Activated CD4-positive, alpha-beta memory T cell treated with anti-CD3 and anti-CD28 coated beads, Interleukin-2, amount 10 ng/mL, durations not matched to agents 7 days and 5 days (primary cell): Measurements from ENCODE around the gene UGCG. TPM values are rescaled to one million over a fixed set of nuclear protein-coding genes. Genes with fewer than 3 reads are reported as not detected.
"Not testable (repeated sequence)": the region's sequence is repeated elsewhere in the genome, so short reads cannot be mapped to it uniquely, and the experiment has no call there.

Source experiments
- CTCF ChIA-PET: fragments of 350-600 bp; sonication (Branson Sonifier 250); formaldehyde crosslinking; loops from one replicate; lab custom pipeline; 2021; ENCODE audit warnings: antibody characterized with exemption, inconsistent platforms; lab: Charles Lee
- POLR2A ChIA-PET: fragments of 350-600 bp; sonication (Branson Sonifier 250); formaldehyde crosslinking; loops from one replicate; lab custom pipeline; 2021; ENCODE audit warnings: antibody characterized with exemption; lab: Charles Lee
- DNase-seq: peaks from one replicate; pipeline ENCODE4 v3.0.0-alpha.2; 2020
- H3K27ac Mint-ChIP-seq: one replicate; pipeline ENCODE4 v1.8.0; 2021; ENCODE audit warnings: mild to moderate bottlenecking, mixed read lengths
- H3K27me3 Mint-ChIP-seq: one replicate; pipeline ENCODE4 v1.8.0; 2021; ENCODE audit warnings: mixed read lengths
- H3K36me3 Mint-ChIP-seq: one replicate; pipeline ENCODE4 v1.8.0; 2021; ENCODE audit warnings: low read depth, mixed read lengths
- H3K4me1 Mint-ChIP-seq: one replicate; pipeline ENCODE4 v1.8.0; 2021; ENCODE audit warnings: mixed read lengths
- H3K4me3 Mint-ChIP-seq: one replicate; pipeline ENCODE4 v1.8.0; 2021; ENCODE audit warnings: mild to moderate bottlenecking, mixed read lengths
- H3K9me3 Mint-ChIP-seq: one replicate; pipeline ENCODE4 v1.8.0; 2021; ENCODE audit warnings: mixed read lengths
- total RNA-seq, 2 experiments: library from RNA; stranded (reverse); gene quantifications; one replicate each; pipeline ENCODE4 v1.2.3, GENCODE V29; 2021

Gene UGCG
- total RNA-seq, 2 experiments from 2014 or later, result 20.9 to 21.4 TPM

DNA sequence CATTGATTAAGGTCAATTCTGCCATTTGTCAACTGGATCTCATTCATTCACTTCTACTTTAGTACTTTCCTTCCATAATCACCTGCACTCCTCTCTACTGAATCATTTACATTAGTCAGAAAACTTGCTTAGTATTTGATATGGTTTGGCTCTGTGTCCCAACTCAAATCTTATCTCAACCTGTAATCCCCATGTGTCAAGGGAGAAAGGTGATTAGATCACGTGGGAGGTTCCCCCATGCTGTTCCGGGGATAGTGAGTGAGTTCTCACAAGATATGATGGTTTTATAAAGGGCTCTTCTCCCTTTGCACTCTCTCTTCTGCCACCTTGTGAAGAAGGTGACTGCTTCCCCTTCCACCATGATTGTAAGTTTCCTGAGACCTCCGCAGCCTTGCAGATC lies 23.7 kb upstream of the UGCG start:
- Mint-ChIP-seq H3K36me3 (no peaks in the 10 kb centered on the region), H3K27me3 (peaks cover 18% of the 10 kb centered on the region), H3K4me3 (no peak overlapping the region), H3K9me3 (peaks cover 2% of the 10 kb centered on the region), H3K4me1 (peaks cover 7% of the 10 kb centered on the region), H3K27ac (no peak overlapping the region)
- no peak for DNase-seq
- CTCF ChIA-PET, result no interaction called here
- POLR2A ChIA-PET, result no interaction called here

DNA sequence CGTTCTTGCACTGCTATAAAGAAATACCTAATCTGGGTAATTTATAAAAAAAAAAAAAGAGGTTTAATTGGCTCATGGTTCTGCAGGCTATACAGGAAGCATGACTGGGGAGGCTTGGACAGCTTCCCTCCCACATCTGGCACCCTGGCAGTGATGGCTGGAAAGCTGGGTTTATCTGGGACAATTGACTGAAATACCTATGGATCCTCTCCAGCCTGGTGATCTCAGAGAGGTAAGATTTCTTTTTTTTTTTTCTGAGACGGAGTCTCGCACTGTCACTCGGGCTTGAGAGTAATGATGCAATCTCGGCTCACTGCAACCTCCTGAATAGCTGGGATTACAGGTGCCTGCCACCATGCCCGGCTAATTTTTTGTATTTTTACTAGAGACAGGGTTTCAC lies 22.7 kb upstream of the UGCG start:
- ChIA-PET CTCF (no interaction called here), POLR2A (no interaction called here)
- Mint-ChIP-seq H3K36me3 (no peaks in the 10 kb centered on the region), H3K27ac (no peak overlapping the region), H3K4me3 (no peak overlapping the region), H3K9me3 (no peaks in the 10 kb centered on the region), H3K27me3 (peaks cover 14% of the 10 kb centered on the region), H3K4me1 (peaks cover 7% of the 10 kb centered on the region)
- no peak for DNase-seq

DNA sequence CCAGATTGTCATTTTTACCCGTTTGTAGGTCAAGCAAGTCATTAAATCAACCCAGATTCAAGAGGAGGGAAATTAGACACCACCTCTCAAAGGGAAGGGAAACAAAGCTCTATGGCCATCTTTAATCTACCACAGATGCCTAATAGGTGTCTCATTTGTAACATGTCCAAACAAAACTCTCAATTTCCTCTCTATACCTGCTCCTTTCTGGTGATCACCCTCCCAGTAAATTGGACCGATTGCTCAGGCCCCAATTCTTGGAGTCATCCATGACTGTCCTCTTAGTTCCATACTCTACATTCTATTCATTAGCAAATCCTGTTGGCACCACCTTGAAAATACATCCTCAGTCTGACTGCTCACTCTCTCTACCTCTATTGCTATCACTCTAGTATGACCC lies 22.1 kb upstream of the UGCG start:
- Mint-ChIP-seq H3K36me3 (no peaks in the 10 kb centered on the region), H3K27ac (no peak overlapping the region), H3K4me1 (peaks cover 7% of the 10 kb centered on the region), H3K9me3 (no peaks in the 10 kb centered on the region), H3K27me3 (peaks cover 14% of the 10 kb centered on the region), H3K4me3 (no peak overlapping the region)
- DNase-seq, result no peak
- ChIA-PET CTCF (no interaction called here), POLR2A (no interaction called here)

DNA sequence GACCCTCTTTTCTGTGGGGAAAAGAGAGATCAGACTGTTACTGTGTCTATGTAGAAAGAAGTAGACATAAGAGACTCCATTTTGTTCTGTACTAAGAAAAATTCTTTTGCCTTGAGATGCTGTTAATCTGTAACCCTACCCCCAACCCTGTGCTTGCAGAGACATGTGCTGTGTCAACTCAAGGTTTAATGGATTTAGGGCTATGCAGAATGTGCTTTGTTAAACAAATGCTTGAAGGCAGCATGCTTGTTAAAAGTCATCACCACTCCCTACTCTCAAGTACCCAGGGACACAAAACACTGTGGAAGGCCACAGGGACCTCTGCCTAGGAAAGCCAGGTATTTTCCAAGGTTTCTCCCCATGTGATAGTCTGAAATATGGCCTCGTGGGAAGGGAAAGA lies 21.3 kb upstream of the UGCG start:
- H3K36me3 Mint-ChIP-seq, DNase-seq, H3K4me1 Mint-ChIP-seq, H3K9me3 Mint-ChIP-seq, H3K4me3 Mint-ChIP-seq, POLR2A ChIA-PET, H3K27ac Mint-ChIP-seq, CTCF ChIA-PET: not testable (repeated sequence)
- peaks cover 12% of the 10 kb centered on the region for H3K27me3 Mint-ChIP-seq

DNA sequence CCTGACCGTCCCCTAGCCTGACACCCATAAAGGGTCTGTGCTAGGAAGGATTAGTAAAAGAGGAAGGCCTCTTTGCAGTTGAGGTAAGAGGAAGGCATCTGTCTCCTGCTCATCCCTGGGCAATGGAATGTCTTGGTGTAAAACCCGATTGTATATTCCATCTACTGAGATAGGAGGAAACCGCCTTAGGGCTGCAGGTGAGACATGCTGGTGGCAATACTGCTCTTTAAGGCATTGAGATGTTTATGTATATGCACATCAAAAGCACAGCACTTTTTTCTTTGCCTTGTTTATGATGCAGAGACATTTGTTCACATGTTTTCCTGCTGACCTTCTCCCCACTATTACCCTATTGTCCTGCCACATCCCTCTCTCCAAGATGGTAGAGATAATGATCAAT lies 20.9 kb upstream of the UGCG start:
- H3K4me3 Mint-ChIP-seq, H3K4me1 Mint-ChIP-seq, CTCF ChIA-PET, POLR2A ChIA-PET, DNase-seq, H3K27ac Mint-ChIP-seq, H3K9me3 Mint-ChIP-seq, H3K36me3 Mint-ChIP-seq: not testable (repeated sequence)
- H3K27me3 Mint-ChIP-seq, result peaks cover 12% of the 10 kb centered on the region

DNA sequence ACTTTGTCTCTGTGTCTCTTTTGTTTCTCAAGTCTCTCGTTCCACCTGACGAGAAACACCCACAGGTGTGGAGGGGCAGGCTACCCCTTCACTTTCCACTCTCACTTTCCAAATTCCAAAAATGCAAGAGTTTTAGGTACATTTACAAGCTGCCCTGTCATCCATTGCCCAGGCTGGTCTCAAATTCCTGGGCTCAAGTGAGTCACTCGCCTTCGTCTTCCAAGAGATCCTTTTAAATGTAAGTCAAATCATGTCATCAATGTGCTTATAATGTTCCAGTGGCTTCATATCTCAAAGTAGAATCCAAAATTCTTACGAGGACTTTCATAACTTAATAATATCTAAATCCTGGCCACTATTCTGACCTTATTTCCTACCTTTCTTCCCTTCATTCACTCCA lies 20.4 kb upstream of the UGCG start:
- no peak overlapping the region for H3K4me3 Mint-ChIP-seq
- peaks cover under 1% of the 10 kb centered on the region for H3K4me1 Mint-ChIP-seq
- CTCF ChIA-PET, result interaction anchor here (1.4 kb wide), 1 partner anchor 16 kb away, joined by 3 read pairs; no protein-coding TSS in a partner anchor

DNA sequence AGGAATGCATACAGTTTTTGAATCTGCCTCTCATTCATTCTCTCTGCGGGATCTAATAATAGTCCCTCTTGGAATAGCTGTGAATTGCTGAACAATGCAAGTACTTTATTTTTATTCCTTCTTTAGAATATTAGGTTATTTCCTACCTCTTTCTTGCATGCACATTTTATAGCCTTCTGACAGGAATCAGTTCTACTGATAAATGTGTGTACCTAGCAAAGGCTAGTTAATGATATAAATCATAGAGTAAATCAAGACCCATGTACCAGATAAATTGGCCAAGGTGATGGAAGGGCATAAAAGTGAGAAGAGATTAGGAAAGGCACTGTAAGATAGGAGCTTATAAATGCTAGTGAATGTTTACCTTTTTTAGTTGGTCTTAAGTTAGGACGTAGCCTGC lies 19.2 kb upstream of the UGCG start:
- Mint-ChIP-seq H3K4me1 (no peaks in the 10 kb centered on the region), H3K4me3 (no peak overlapping the region), H3K36me3 (no peaks in the 10 kb centered on the region), H3K27me3 (peaks cover 12% of the 10 kb centered on the region), H3K9me3 (no peaks in the 10 kb centered on the region), H3K27ac (no peak overlapping the region)
- ChIA-PET POLR2A (no interaction called here), CTCF (interaction anchor here (1.4 kb wide), 1 partner anchor 14 kb away, joined by 3 read pairs; no protein-coding TSS in a partner anchor)
- no peak for DNase-seq

More for the DNA sequence above, 20.4 kb upstream of the UGCG start:
- no peak overlapping the region for H3K27ac Mint-ChIP-seq
- peaks cover 12% of the 10 kb centered on the region for H3K27me3 Mint-ChIP-seq
- H3K36me3 Mint-ChIP-seq, result no peaks in the 10 kb centered on the region
- no peak for DNase-seq
- POLR2A ChIA-PET, result no interaction called here
- H3K9me3 Mint-ChIP-seq, result no peaks in the 10 kb centered on the region

DNA sequence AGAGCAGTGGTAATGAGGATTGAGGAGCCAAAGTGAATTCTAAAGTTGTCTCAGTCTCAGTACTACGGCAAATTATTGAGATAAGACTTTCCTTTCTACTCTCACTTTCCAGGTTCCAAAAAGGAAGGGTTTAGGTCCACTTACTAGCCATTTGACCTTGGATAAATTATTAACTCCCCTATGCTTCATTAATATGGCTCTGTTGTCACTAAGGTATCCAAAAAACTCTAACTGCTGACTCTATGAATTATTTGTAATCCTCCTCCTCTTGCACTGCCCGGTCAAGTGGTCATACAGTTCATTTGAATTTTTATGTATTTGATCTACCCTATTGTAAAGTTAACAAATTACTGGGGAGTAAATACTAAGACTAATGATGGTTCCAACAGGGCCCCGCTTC lies 17.7 kb upstream of the UGCG start:
- CTCF ChIA-PET, result no interaction called here
- no peaks in the 10 kb centered on the region for H3K4me1 Mint-ChIP-seq
- H3K27ac Mint-ChIP-seq, result no peak overlapping the region
- H3K36me3 Mint-ChIP-seq, result no peaks in the 10 kb centered on the region
- peaks cover 11% of the 10 kb centered on the region for H3K27me3 Mint-ChIP-seq
- no peak for DNase-seq
- H3K9me3 Mint-ChIP-seq, result peaks cover 4% of the 10 kb centered on the region
- POLR2A ChIA-PET, result interaction anchor here (1.3 kb wide), 1 partner anchor 17 kb away, joined by 4 read pairs; the partner anchor contains the start of gene UGCG
- no peak overlapping the region for H3K4me3 Mint-ChIP-seq

DNA sequence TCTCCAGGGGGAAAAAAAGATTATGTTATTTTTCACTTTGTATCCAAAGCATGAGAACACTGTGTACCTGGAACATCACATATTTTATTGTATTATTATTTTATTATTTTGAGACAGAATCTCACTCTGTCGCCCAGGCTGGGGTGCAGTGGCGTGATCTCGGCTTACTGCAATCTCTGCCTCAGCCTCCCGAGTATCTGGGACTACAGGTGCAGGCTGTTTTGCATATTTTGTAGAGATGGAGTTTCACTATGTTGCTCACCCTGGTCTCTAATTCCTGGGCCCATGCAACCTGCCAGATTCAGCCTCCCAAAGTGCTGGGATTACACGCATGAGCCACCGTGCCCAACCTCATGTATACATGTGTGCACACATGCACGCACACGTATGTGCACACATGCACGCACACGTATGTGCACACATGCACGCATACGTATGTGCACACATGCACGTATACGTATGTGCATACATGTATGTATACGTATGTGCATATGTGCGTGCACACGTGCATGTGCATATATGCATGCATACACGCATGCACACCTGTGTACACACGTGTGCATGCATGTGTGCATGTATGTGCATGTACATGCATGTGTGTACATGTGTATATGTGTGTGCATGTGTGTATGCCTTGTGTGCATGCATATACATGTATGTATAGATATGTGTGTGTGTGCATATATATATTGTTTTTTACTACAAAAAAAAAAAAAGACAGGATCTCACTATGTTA lies 9.5 kb upstream of the UGCG start:
- peaks cover 7% of the 10 kb centered on the region for H3K27me3 Mint-ChIP-seq
- no peaks in the 10 kb centered on the region for H3K36me3 Mint-ChIP-seq
- ChIA-PET CTCF (interaction anchor here (1.3 kb wide), 1 partner anchor 187 kb away, joined by 3 read pairs; no protein-coding TSS in a partner anchor), POLR2A (no interaction called here)
- H3K27ac Mint-ChIP-seq, result no peak overlapping the region
- H3K4me3 Mint-ChIP-seq, result no peak overlapping the region
- DNase-seq, result no peak
- peaks cover 4% of the 10 kb centered on the region for H3K9me3 Mint-ChIP-seq
- H3K4me1 Mint-ChIP-seq, result peaks cover 8% of the 10 kb centered on the region

DNA sequence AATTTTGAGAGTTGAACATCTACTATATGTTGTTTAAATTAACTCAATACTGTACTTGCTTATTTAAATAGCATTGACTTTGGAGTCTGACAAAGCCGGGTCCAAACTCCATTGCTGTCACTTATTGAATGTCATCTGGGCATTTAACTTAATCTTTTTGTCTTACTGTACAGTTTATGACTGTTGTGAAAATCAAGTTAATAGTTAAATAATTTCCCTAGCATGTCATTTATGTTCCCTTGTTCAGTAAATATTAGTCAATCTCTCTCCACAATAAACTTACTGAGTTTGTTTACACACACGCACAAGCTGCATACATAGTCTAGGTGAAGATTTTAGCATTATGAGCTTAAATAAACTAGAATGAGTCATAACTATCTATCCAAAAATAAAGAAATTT lies 6.3 kb upstream of the UGCG start:
- Mint-ChIP-seq H3K4me1 (peaks cover 13% of the 10 kb centered on the region), H3K36me3 (no peaks in the 10 kb centered on the region), H3K4me3 (no peak overlapping the region), H3K27me3 (peaks cover 3% of the 10 kb centered on the region), H3K9me3 (no peaks in the 10 kb centered on the region), H3K27ac (no peak overlapping the region)
- POLR2A ChIA-PET, result no interaction called here
- CTCF ChIA-PET, result interaction anchor here (1.4 kb wide), 1 partner anchor 36 kb away, joined by 3 read pairs; no protein-coding TSS in a partner anchor
- DNase-seq, result no peak

DNA sequence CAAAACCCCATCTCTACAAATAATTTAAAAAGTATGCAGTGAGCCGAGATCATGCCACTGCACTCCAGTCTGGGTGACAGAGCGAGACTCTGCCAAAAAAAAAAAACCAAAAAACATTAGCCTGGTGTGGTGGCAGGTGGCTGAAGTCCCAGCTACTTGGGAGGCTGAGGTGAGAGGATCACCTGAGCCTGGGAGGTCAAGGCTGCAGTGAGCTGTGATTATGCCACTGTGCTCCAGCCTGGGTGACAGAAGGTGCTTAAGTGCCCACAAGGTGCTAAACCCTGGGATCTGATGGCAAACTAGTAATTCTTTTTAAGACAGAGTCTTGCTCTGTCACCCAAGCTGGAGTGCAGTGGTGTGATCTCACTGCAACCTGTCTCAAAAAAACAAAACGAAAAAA lies 5.7 kb upstream of the UGCG start:
- CTCF ChIA-PET, result interaction anchor here (1.0 to 1.4 kb wide), 2 partner anchors 36 to 183 kb away, joined by 3 to 4 read pairs; no protein-coding TSS in a partner anchor
- H3K27me3 Mint-ChIP-seq, H3K4me3 Mint-ChIP-seq, H3K27ac Mint-ChIP-seq, H3K9me3 Mint-ChIP-seq, DNase-seq, H3K36me3 Mint-ChIP-seq, POLR2A ChIA-PET: not testable (repeated sequence)
- H3K4me1 Mint-ChIP-seq, result peaks cover 17% of the 10 kb centered on the region

DNA sequence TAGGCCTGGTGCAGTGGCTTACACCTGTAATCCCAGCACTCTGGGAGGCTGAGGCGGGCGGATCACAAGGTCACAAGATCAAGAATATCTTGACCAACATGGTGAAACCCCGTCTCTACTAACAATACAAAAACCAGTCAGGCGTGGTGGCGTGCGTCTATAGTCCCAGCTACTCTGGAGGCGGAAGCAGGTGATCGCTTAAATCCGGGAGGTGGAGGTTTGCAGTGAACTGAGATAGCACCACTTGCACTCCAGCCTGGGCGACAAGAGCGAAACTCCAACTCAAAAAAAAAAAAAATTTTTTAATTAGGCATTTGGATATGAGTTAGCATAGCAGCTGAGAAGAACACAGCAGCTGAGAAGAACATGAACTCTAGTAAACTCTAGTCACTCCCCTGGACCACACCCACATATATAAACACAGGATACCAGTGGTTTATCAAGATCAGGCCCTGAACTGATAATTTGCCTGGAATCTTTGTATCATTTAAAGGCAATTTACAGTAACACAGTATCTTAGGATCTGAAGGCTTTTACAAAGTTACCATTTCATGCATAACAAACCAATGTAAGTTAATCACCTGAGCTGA lies 4.6 kb upstream of the UGCG start:
- Mint-ChIP-seq H3K27ac (no peak overlapping the region), H3K36me3 (no peaks in the 10 kb centered on the region), H3K9me3 (no peaks in the 10 kb centered on the region), H3K4me3 (no peak overlapping the region), H3K27me3 (no peaks in the 10 kb centered on the region), H3K4me1 (peaks cover 19% of the 10 kb centered on the region)
- POLR2A ChIA-PET, result interaction anchor here (1.2 to 1.6 kb wide), 2 partner anchors 11 to 31 kb away, joined by 3 to 4 read pairs; no protein-coding TSS in a partner anchor
- DNase-seq, result no peak
- CTCF ChIA-PET, result interaction anchor here (1.3 kb wide), 2 partner anchors 15 to 182 kb away, joined by 3 to 5 read pairs; no protein-coding TSS in a partner anchor

DNA sequence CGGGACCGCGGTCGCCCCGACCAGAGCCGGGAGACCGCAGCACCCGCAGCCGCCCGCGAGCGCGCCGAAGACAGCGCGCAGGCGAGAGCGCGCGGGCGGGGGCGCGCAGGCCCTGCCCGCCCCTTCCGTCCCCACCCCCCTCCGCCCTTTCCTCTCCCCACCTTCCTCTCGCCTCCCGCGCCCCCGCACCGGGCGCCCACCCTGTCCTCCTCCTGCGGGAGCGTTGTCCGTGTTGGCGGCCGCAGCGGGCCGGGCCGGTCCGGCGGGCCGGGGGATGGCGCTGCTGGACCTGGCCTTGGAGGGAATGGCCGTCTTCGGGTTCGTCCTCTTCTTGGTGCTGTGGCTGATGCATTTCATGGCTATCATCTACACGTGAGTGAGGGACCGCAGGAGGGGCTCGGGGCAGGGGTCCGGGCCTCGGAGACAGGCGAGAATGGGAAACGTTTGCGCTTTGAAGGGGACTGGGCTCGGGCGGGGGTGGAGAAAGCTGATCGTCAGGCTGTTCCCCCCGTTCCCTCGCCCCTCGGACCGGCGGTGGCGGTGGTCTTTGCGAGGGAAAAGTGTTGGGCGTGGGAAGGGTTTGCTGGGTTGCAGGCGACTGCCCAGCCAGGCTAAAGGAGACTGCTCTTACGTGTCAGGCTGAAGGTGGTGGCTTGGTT lies 457 bp downstream of the UGCG start:
- DNase-seq, result no peak
- no peak overlapping the region for H3K27ac Mint-ChIP-seq
- H3K9me3 Mint-ChIP-seq, result no peaks in the 10 kb centered on the region
- H3K4me3 Mint-ChIP-seq, result peak overlapping the region; percentile 80
- H3K36me3 Mint-ChIP-seq, result no peaks in the 10 kb centered on the region
- CTCF ChIA-PET, result interaction anchor here (1.1 to 1.9 kb wide), 2 partner anchors 177 to 178 kb away, joined by 7 to 11 read pairs; no protein-coding TSS in a partner anchor
- no peaks in the 10 kb centered on the region for H3K27me3 Mint-ChIP-seq
- POLR2A ChIA-PET, result interaction anchor here (0.7 to 3.6 kb wide), 22 partner anchors 11 to 483 kb away, joined by 3 to 41 read pairs (median 5); partner anchors contain the start of genes HSDL2 and PTBP3
- peaks cover 17% of the 10 kb centered on the region for H3K4me1 Mint-ChIP-seq
